Activated CD8-positive, alpha-beta memory T cell treated with anti-CD3 and anti-CD28 coated beads, Interleukin-2, amount 50 U/mL, for 48 hours (primary cell): ENCODE results near the gene ZNF565.
"Not testable (repeated sequence)": the region's sequence is repeated elsewhere in the genome, so short reads cannot be mapped to it uniquely, and the experiment has no call there.

Experiments used
- DNase-seq: peaks from one replicate; pipeline ENCODE4 v3.0.0-alpha.2; 2020

The ZNF565 gene

GRCh38 chr19:36210497-36210896 lies 4.0 kb downstream of the ZNF565 start:
- no peak for DNase-seq

DNA sequence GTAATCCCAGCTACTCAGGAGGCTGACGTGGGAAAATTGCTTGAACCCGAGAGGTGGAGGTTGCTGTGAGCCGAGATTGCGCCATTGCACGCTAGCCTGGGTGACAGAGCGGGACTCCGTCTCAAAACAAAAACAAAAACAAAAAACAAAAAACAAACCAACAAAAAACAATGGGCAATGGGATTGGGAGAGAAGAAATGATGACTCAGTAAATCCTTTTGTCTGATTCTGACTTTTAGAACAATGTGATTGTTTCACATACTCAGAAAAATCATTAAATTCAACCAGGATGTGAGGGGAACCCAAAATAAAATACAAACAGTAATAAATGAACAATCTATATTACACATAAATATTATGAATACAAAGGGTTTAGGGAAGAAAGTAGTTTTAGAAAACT lies 5.1 kb downstream of the ZNF565 start:
- DNase-seq: no peak

GRCh38 chr19:36207605-36208252 lies 6.7 kb downstream of the ZNF565 start:
- no peak for DNase-seq

GRCh38 chr19:36203293-36203692 lies 11.2 kb downstream of the ZNF565 start:
- no peak for DNase-seq

GRCh38 chr19:36201684-36202083 lies 12.8 kb downstream of the ZNF565 start:
- DNase-seq: no peak

GRCh38 chr19:36198119-36198518 lies 16.3 kb downstream of the ZNF565 start:
- no peak for DNase-seq

DNA sequence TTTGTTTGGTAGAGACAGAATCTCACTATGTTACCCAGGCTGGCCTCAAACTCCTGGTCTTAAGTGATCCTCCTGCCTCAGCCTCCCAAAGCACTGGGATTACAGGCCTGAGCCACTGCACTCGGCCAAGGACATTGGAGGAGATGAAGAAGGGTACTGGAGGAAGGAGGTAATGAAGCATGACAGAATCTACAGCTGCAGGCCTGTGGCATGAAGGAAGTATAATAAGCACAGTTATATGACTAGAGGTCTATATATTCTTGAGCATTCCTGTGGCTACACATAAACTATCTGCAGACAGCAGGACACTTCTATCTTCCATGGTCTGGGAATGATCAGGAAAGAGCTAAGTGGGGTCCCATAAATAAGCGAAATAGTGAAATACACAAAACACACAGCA lies 18.2 kb downstream of the ZNF565 start:
- no peak for DNase-seq

- DNase-seq: not testable (repeated sequence)
These were observed 27.7 kb downstream of the ZNF565 start for GRCh38 chr19:36186722-36187121.

DNA sequence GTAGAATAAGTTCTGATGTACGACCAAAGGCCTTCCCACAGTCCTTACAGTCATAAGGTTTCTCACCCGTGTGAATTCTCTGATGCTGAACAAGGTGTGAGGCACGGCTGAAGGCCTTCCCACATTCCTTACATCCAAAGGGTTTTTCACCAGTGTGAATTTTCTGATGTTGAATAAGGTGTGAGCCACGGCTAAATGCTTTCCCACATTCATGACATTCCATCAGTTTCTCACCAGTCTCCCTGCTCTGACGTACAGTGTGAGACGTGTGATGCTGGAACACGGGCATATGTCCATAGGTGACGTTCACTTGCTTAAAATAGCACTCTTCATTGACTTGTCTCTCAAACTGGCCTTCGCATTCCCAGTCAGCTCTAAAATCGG lies 31.2 kb downstream of the ZNF565 start:
- no peak for DNase-seq

- no peak for DNase-seq
These were observed 31.7 kb downstream of the ZNF565 start for GRCh38 chr19:36182612-36183244.

DNA sequence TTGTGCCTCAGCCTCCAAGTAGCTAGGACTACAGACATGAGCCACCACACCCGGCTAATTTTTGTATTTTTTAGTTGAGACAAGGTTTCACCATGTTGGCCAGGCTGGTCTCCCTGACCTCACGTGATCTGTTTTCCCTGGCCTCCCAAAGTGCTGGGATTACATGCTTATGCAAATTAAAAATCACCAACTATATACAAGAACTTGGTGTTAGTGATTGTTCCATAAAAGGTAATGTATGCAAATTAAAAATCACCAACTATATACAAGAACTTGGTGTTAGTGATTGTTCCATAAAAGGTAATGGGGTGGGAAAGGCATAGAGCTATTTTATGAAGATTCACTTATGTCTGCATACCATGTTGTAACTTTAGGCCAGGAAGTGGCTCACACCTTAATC lies 35.4 kb downstream of the ZNF565 start:
- not testable (repeated sequence) for DNase-seq

DNA sequence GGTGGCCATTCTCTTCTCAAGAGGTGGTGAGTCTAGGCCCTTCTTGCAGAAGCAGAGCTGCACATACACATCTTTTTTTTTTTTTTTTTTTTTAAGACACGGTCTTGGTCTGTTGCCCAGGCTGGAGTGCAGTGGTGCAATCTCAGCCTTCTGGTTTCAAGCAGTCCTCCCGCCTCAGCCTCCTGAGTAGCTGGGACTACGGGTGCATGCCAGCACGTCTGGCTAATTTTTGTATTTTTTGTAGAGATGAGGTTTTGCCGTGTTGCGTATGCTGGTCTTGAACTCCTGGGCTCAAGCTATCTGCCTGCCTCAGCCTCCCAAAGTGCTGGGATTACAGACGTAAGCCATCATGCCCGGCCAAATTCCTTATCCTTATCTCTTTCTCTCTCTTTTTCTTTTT lies 40.6 kb downstream of the ZNF565 start:
- DNase-seq: not testable (repeated sequence)

- no peak for DNase-seq
These were observed 41.6 kb downstream of the ZNF565 start for GRCh38 chr19:36172852-36173251.

DNA sequence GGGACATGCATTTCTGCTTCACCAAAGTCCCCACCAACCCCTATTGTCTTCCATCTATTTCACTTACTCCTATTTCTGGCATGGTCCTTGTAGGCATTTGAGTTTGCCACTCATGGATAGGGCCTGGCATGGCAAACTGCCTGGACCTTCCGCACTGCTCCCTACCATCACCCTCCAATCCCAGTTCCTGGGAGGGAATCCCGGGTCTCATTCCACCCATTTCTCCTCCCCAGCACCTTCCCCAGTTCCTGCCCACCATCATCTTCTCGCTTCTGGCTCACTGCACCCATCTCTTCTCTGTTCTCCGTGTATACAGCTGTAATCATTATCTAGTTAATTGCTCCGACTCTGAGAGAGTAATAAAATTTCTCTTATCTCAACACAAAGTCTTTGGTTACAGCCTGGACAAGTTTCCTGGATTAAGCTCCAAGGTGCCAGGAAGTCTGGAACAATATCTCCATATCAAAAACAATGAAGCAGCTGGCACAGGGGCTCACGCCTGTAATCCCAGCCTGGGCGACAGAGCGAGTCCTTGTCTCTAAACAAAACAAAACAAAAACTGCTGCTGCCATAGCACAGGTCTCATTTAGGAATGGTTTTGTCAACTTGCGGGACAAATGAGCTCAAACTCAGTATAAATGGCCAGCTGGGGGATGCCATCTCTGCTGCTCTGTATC lies 45.2 kb downstream of the ZNF565 start:
- no peak for DNase-seq

- no peak for DNase-seq
These were observed 50.7 kb downstream of the ZNF565 start for GRCh38 chr19:36163813-36164212.

DNA sequence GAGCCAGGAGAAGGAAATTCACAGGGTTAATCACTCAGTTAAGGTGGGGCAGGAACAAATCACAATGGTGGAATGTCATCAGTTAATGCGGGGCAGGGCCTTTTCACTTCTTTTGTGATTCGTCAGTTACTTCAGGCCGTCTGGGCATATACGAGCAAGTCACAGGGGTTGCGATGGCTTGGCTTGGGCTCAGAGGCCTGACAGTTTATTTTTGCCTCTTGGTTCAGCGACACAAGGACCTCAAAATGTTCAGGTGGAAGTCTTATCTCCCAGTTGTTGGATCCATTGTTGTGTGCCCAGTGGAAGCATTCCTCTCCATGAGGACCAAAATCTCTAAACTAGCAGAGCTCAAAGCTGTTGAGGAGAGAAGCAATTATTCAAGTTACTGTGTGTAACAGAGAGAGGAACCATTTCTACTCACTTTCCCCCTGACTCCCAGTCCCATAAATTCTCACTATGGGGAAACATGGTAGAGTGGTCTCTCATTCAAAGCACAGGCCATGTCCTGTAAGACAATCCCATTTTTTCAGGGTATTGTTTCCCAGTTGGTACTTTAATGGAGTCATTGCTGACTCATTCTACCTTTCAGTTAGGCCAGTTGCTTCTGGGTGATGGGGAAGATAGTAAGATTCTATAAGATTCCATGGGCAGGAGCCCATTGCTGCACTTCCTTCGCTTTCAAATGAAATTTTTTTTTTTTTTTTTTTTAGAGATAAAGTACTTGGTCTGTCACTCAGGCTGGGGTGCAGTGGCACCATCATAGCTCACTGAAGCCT lies 53.5 kb downstream of the ZNF565 start:
- no peak for DNase-seq

GRCh38 chr19:36153126-36153525 lies 61.3 kb downstream of the ZNF565 start:
- no peak for DNase-seq

- DNase-seq: no peak
These were observed 61.9 kb downstream of the ZNF565 start, which contains the start of gene COX7A1 for GRCh38 chr19:36152352-36153091. TSS of gene COX7A1 (minus strand) at chr19:36152447. CDS start at chr19:36152407, 40 bp downstream.

DNA sequence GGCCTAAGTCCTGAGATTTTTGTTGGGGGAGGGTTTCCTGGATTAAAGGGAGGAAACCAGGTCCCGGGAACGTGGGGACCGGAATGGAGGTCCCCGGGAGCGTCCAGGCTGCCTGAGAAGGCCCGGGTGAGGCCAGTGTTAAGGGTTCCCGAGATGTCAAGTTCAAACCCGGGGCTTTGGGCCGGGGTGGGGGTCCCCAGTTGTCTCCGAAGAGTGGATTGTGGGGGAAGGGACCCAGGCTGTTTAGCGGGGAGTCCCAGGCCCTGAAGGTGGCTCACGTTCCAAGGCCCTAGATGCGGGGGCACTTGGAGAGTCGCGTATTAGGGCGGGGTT lies 62.5 kb downstream of the ZNF565 start:
- DNase-seq: no peak

- DNase-seq: no peak
These were observed 63.1 kb downstream of the ZNF565 start for GRCh38 chr19:36151144-36152018.

DNA sequence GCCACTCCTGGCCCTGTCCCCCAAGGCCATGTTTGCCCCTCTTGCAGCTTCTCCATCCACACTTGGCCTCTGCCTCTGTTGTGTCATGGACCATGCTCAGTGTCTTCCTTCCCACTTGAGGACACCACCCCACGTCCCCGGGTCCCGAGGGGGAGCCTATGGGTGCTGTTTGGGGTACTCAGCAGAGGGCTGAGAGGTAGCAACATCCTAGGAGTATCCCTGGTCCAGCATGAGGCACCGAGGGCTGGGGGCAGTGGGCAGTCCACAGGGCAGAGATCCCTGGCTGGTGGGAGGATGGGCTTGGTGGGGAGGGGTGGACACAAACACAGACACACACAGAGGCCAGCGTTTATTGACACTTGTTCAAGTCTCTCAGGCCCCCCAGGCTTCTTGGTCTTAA lies 63.9 kb downstream of the ZNF565 start:
- DNase-seq: no peak
